T1000 (cell line): ENCODE measurements around the gene DGKB.
"Not testable (repeated sequence)": the region's sequence is repeated elsewhere in the genome, so short reads cannot be mapped to it uniquely, and the experiment has no call there.

Source experiments
- DNase-seq: peaks from one replicate; lab custom pipeline; 2025; ENCODE audit warnings: mixed read lengths; lab: John Stamatoyannopoulos, UW

The DGKB gene

GRCh38 chr7:14292737-14293136, 609.8 kb downstream of the DGKB start:
- DNase-seq, result no peak

- DNase-seq, result no peak
Measured at GRCh38 chr7:14289957-14290356, 612.6 kb downstream of the DGKB start.

GRCh38 chr7:14288701-14289100, 613.9 kb downstream of the DGKB start:
- DNase-seq, result no peak

DNA sequence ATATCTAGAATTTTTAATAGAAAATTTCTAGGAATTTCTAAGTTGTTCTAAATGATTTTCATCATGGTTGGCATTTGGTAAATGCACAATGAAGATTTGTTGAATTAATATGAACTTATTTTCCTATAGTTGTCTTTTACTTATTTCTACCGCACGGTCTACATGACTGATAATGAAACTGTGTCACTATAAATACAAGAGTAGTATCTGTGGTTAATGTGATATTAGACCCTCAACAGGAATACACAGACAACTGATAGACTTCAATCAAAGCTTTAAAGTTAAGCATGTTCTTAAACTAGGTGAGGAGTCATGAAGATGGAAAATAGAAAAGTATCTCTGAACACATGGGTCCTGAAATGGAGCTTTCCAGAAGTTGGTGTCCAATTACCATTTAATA, 615.2 kb downstream of the DGKB start:
- no peak for DNase-seq

DNA sequence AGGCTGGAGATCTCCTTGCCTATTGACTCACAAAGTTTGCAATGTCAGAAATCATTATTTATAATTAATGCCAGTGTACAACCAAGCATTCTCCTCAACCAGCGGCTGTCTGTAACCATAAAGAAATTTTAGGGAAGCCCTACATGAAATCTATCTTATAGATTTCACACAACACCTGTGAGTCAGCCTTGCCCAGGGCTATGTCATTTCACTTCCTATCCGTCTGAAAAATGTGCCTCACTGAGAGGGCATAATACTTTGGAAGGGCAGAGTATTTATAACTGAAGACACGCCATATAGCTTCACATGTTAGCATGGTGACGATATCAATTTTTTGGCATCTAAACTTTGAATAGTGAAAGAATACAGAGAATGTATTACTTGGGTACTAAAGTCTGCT, 616.5 kb downstream of the DGKB start:
- DNase-seq, result no peak

GRCh38 chr7:14279065-14279871, 623.3 kb downstream of the DGKB start:
- not testable (repeated sequence) for DNase-seq

DNA sequence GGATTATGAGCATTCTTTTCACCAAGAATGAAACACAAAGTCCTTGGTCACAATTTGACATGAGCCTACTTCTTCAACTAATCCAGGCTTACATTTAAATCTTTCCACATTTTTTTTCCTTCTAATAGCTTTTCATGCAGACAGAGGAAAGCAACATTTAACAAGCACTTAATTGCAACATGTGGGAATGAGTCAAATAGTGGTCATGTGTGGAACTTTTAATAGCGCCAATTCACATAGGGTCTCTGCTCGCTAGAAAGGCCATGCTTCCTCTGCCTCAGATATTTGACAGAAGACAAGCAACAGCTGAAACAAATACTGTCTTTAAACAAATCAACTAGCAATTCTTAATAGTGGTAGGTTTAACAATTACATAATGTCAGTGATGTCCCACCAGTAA, 627.2 kb downstream of the DGKB start:
- DNase-seq, result no peak

DNA sequence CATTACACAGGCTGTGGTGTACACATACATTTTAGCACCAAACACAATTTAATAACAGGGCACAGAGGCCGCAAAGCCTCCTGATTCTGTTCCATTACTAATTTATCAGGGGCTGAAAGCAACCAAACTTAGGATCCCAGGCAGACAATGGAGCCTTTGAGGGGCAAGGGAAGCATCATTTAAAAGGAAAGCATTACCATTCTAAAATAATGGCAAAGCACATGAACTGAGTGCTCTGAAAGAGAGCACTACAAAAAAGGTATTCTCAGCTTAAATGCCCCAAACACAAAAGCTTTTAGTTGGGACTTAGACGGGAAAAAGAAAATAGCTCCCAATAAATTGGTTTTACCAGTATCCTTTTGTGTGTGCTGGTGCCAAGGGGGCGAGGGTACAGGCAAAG, 631.1 kb downstream of the DGKB start:
- no peak for DNase-seq

GRCh38 chr7:14270099-14270498, 632.5 kb downstream of the DGKB start:
- no peak for DNase-seq

DNA sequence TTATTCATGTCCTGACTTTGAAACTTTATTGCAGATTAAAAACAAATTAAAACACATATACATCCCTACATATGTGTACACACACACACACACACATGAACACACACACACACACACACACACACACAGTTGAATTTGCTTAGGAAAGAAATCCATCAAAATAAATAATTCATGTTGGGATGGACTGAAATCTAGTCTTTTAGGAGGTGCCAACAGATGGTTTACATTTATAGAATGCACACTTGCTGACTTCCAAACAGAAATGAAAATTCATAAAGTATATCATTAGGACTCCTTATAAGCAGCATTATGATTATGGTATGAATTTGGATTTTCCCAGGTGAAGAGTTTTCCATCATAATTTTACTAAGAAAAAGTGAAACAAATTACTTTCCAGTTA, 642.5 kb downstream of the DGKB start:
- DNase-seq, result no peak

DNA sequence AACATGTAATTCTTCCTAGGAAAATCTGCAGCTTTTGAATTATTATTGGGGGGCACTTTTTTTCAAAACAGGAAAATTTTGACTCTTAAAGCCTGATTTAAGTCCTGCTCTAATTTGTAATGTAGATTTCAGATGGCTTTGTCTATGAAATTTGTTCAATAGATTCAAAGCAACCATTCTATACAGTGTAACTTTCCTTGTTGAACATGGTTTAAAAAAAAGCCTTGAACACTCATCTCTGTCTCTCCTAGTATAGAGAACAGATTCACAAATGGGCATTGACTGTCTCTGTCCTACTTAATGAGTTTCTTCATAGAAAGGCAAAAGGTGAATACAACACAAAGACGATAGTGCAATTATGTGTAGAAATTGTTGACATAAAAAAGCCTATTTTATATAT, 643.7 kb downstream of the DGKB start:
- DNase-seq, result no peak

- no peak for DNase-seq
Measured at GRCh38 chr7:14258441-14258840, 644.1 kb downstream of the DGKB start.

DNA sequence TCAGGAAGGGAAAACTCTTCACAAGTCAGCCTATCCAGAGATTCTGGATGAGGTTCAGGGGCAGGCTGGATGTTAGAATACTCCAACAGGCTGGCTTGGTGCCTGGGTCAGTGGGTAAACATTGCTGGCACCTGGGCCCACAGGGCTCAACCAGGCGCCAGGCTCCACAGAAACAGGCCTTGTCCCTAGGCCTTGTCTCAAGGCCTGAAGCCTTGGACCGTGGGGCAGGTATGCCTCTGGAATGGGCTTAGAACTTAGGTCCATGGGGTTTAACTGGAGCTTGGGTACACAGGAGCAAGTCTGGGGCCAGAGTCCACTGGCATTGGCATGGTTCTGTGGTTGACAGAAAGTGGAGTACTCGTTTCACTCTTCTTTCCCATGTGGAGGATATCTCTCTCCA, 650.1 kb downstream of the DGKB start:
- no peak for DNase-seq

DNA sequence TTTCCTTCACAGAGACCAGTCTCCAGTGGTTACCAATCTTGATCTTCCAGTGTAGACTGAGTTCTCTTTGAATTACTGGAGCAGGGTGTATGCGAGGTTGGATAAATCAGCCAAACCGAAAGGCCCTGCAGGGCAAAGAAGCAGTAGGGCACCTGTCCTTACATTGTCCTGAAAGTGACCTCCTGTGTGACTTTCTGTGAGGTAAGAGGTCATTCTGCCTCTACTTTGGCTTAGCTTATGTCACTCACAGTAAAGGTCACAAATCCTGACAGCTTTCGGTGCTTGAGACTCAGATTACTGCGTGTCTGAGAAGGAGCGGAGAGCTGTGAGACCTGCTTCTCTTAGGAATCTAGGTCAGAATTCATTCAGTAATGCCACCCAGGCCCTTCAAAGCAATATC, 660.4 kb downstream of the DGKB start:
- no peak for DNase-seq

DNA sequence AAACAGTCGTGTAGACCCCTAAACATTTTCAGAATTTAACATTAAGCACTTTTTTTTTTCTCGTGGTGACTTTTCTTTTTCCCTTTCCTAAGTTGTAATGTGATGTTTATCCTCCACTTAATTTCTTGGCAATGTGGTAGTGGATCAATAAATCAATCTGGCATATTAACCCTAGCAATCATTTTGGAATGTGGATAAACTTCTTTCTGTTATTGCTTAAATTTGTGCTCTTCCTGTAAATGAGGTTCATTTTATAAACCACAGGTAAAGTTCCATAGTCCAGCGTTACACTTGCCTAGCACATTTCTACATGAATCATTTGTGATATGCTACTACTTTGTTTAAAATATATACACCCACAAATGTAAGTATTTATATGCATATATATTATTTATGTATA, 665.7 kb downstream of the DGKB start:
- no peak for DNase-seq

- DNase-seq, result no peak
Measured at GRCh38 chr7:14235056-14235455, 667.5 kb downstream of the DGKB start.

DNA sequence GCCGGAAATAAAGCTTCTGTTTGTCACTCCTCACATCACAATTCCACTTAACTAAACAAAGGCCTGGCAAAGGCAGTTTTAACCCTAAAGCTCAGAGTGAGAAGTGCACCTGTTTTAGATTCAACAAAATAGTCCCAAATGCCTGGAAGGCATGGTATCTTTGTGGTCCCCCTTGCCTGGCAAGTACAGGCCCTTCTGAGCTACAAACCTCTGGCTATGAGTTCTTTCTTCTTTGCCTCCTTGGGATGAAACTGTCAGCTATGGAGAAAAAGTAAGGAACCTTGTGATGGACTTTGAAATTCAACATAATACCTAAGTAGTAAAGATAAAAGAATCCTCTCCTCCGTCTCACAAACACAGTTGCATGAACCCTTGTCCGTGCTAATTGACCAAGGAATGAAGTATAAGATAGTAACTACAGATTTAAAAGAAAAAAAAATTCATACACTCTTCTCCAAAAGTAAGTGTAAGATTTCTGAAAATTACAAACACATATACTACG, 668.6 kb downstream of the DGKB start:
- DNase-seq, result no peak

DNA sequence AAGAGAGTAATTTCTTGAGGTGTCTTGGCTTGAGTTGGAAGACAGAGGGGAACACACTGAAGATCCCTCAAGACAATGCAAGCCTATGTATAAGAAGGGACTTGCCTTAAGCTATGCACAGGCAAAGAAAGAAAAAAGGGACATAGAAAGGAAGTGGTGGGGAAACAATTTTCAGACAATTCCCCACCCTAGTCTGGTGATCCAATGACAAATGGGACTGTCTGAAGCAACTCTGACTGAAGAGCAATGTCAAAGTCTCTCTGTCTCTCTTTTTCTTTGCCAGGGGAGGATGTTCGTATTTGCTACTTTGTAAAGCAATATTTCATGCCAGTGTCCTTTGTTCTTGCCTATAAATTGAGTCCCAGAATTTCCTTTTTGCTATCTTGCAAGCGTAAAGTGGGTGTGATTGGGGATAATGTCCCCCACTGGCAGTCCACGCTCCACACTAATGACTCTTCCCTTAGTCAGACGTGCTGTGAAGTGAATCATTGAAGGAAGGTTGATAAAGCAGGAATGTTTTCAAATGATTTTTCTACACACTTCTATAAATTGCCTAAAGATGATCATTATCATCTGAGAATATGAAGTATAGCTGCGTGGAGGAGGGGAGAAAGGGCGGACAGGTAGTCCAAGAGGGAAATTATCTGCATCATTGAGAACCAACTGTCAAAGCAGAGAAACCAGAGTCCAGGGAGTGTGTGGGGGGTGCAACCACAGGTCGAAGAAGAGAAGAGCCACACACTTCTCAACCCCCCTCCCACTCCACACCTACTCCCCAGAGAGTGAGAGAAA, 669.3 kb downstream of the DGKB start:
- no peak for DNase-seq

DNA sequence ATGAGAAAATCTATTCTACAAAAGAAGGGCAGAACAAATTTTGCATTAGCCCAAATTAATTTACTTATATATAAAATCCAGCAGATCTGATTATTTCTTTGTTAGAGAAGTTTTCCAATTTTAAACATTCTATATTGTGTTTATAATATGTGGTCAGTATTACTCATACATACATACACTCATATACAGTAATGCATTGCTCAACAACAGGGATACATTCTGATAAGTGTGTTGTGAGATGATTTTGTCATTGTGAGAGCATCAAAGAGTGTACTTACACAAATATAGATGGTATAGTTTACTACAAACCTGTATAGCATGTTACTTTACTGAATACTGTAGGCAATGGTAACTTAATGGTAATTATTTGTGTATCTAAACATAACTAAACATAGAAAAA, 673.5 kb downstream of the DGKB start:
- no peak for DNase-seq

DNA sequence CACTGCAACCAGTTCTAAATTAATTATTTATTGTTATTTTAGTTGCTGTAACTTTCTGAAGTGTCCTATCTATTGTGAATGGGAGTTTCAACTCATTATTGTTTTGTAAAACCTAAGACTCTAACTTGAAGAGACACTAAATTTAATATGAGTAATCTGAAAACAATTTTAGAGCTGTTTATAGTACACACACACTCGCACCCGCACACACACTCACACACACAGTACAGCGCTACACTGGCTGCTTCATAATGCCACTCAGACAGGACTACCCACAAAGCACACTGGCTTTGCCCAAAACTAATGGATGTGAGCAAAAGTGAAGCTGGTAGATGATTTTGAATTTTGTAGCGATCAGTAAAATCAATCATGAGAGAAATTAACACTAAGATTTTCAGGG, 674.2 kb downstream of the DGKB start:
- DNase-seq, result no peak

- DNase-seq, result no peak
Measured at GRCh38 chr7:14226126-14226525, 676.4 kb downstream of the DGKB start.

- DNase-seq, result no peak
Measured at GRCh38 chr7:14219125-14219524, 683.4 kb downstream of the DGKB start.

DNA sequence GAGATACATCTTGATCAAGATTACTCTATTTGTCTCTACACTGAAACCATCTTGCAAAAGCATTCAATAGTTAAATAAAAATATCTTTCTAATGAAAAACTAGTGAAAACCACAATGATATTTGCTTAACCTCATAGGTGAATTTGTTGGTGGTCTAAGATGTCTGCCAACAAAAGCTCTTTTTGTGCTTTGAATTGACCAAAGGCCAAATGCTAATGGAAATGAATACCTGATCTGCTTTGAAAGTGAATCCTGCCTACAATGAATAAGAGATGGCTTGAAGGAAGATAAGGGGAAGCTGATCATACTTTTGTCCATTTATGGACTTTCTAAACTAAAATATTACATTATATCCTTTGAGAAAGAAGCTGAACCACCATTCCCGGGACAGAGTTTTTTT, 684.2 kb downstream of the DGKB start:
- DNase-seq, result no peak
